Measurements from ENCODE around the gene PIK3C2G. TPM values are rescaled to one million over a fixed set of nuclear protein-coding genes. Genes with fewer than 3 reads are reported as not detected.

Gene PIK3C2G
- total and polyA plus RNA-seq, 10 of the 15 experiments (the other 5 are each of a cell fraction or from before 2014, with no cell fraction given) = not detected

DNA sequence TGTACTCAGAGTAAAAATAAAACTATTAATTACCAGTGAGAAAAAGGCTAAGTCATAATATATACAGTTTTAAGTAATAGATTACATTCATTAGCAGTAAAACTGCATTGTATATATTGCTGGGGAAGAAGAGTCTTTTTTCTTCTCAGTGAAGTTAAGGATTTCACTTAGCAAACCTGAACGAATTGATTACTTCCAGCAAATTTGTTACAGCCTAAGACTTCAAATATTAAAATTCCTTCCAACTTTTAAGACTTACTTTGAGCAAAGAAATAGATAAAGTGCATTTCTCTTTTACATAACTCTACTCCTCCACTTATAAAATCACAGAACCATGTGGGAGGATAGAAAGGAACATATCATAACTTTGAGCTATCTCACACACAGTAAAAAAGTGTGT lies 43.3 kb downstream of the PIK3C2G start:
- in situ Hi-C loops (cut with MboI) = no loop called here
- ATAC-seq = no peak
- Histone ChIP-seq H3K4me2 (ENCODE audit: control insufficient read depth, insufficient read depth) (no peak overlapping the region), H4K20me1 (ENCODE audit: control insufficient read depth, insufficient read depth) (no peaks in the 10 kb centered on the region), H3K4me1 (ENCODE audit: control insufficient read depth, insufficient read depth, low read length) (no peaks in the 10 kb centered on the region), H3K9ac (ENCODE audit: control insufficient read depth, insufficient read depth, low read length) (no peak overlapping the region), H2AFZ (ENCODE audit: control insufficient read depth, low read depth, low read length) (no peak overlapping the region), H3K27ac (ENCODE audit: control insufficient read depth, insufficient read depth) (no peak overlapping the region), H3K4me3 (no peak overlapping the region), H3K27me3 (replicated peaks in 1 of 2; ENCODE audit: control insufficient read depth in 2 of 2, insufficient read depth in 2 of 2, low read length in 1 of 2) (no peaks in the 10 kb centered on the region), H3K36me3 (ENCODE audit: control insufficient read depth in 2 of 2, insufficient read depth in 2 of 2, low read length in 1 of 2) (no peaks in the 10 kb centered on the region), H3K79me2 (ENCODE audit: control insufficient read depth, insufficient read depth, low read length) (no peaks in the 10 kb centered on the region), H3K9me3 (replicated peaks; ENCODE audit: control insufficient read depth, insufficient read depth, low read length) (no peaks in the 10 kb centered on the region)
- CTCF ChIA-PET = interaction anchor here (1.3 to 2.5 kb wide), 2 partner anchors 14 to 17 kb away, joined by 3 to 11 read pairs; no protein-coding TSS in a partner anchor
- no peak for FAIRE-seq
- POLR2A ChIA-PET = no interaction called here
- BruUV-seq (replicated peaks) = no TSS peak
- RAD21 ChIA-PET (ENCODE audit: unreplicated experiment) = no interaction called here
- TF ChIP-seq SP1 (IDR thresholded peaks at IDR 0.05; ENCODE audit: low read depth, low read length) (no peak), YY1 (IDR thresholded peaks at IDR 0.05; ENCODE audit: low read depth, low read length) (no peak), NR2F1 (conservative IDR thresholded peaks at IDR 0.05) (no peak)
- SMC1A ChIA-PET (ENCODE audit: uncharacterized antibody, unreplicated experiment) = interaction anchor here (1.2 to 1.4 kb wide), 2 partner anchors 11 to 28 kb away, joined by 3 to 4 read pairs; no protein-coding TSS in a partner anchor
- WGBS (ENCODE audit: insufficient coverage, insufficient replicate concordance, low lambda C conversion rate, missing lambda C conversion rate) = 0% methylated on average over 1 of the region's 1 CpG
- intact Hi-C loops (cut with micrococcal nuclease; ENCODE audit: unreplicated experiment) = no loop called here
- no peak for DNase-seq (ENCODE audit: low read depth, low spot score)

GRCh38 chr12:18306311-18306710 lies 45.0 kb downstream of the PIK3C2G start:
- no TSS peak for BruUV-seq (replicated peaks)
- 0% methylated on average over 1 of the region's 1 CpG for WGBS (ENCODE audit: insufficient coverage, insufficient replicate concordance, low lambda C conversion rate, missing lambda C conversion rate)
- Histone ChIP-seq H3K27ac (ENCODE audit: control insufficient read depth, insufficient read depth) (no peak overlapping the region), H3K4me2 (ENCODE audit: control insufficient read depth, insufficient read depth) (no peak overlapping the region), H4K20me1 (ENCODE audit: control insufficient read depth, insufficient read depth) (no peaks in the 10 kb centered on the region), H3K9me3 (replicated peaks; ENCODE audit: control insufficient read depth, insufficient read depth, low read length) (no peaks in the 10 kb centered on the region), H3K9ac (ENCODE audit: control insufficient read depth, insufficient read depth, low read length) (no peak overlapping the region), H2AFZ (ENCODE audit: control insufficient read depth, low read depth, low read length) (no peak overlapping the region), H3K4me1 (ENCODE audit: control insufficient read depth, insufficient read depth, low read length) (no peaks in the 10 kb centered on the region), H3K79me2 (ENCODE audit: control insufficient read depth, insufficient read depth, low read length) (no peaks in the 10 kb centered on the region), H3K4me3 (no peak overlapping the region), H3K27me3 (replicated peaks in 1 of 2; ENCODE audit: control insufficient read depth in 2 of 2, insufficient read depth in 2 of 2, low read length in 1 of 2) (no peaks in the 10 kb centered on the region), H3K36me3 (ENCODE audit: control insufficient read depth in 2 of 2, insufficient read depth in 2 of 2, low read length in 1 of 2) (no peaks in the 10 kb centered on the region)
- SMC1A ChIA-PET (ENCODE audit: uncharacterized antibody, unreplicated experiment) = interaction anchor here (0.9 to 1.2 kb wide), 2 partner anchors 12 to 13 kb away, joined by 3 to 4 read pairs; no protein-coding TSS in a partner anchor
- RAD21 ChIA-PET (ENCODE audit: unreplicated experiment) = no interaction called here
- TF ChIP-seq CBX5 (IDR thresholded peaks at IDR 0.05; ENCODE audit: low read depth) = no peak
- no peak for TF ChIP-seq ZNF24 (IDR thresholded peaks at IDR 0.05)
- TF ChIP-seq, protein P1, sequence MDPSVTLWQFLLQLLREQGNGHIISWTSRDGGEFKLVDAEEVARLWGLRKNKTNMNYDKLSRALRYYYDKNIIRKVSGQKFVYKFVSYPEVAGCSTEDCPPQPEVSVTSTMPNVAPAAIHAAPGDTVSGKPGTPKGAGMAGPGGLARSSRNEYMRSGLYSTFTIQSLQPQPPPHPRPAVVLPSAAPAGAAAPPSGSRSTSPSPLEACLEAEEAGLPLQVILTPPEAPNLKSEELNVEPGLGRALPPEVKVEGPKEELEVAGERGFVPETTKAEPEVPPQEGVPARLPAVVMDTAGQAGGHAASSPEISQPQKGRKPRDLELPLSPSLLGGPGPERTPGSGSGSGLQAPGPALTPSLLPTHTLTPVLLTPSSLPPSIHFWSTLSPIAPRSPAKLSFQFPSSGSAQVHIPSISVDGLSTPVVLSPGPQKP (IDR thresholded peaks at IDR 0.05; ENCODE audit: low read depth, low read length) = no peak
- TF ChIP-seq NFYA (IDR thresholded peaks at IDR 0.05; ENCODE audit: borderline replicate concordance, low read depth, low read length) = no peak
- TF ChIP-seq, protein P2, sequence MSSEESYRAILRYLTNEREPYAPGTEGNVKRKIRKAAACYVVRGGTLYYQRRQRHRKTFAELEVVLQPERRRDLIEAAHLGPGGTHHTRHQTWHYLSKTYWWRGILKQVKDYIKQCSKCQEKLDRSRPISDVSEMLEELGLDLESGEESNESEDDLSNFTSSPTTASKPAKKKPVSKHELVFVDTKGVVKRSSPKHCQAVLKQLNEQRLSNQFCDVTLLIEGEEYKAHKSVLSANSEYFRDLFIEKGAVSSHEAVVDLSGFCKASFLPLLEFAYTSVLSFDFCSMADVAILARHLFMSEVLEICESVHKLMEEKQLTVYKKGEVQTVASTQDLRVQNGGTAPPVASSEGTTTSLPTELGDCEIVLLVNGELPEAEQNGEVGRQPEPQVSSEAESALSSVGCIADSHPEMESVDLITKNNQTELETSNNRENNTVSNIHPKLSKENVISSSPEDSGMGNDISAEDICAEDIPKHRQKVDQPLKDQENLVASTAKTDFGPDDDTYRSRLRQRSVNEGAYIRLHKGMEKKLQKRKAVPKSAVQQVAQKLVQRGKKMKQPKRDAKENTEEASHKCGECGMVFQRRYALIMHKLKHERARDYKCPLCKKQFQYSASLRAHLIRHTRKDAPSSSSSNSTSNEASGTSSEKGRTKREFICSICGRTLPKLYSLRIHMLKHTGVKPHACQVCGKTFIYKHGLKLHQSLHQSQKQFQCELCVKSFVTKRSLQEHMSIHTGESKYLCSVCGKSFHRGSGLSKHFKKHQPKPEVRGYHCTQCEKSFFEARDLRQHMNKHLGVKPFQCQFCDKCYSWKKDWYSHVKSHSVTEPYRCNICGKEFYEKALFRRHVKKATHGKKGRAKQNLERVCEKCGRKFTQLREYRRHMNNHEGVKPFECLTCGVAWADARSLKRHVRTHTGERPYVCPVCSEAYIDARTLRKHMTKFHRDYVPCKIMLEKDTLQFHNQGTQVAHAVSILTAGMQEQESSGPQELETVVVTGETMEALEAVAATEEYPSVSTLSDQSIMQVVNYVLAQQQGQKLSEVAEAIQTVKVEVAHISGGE (CRISPR knock-in tag; IDR thresholded peaks at IDR 0.05) = no peak
- no peak for TF ChIP-seq CREM (IDR thresholded peaks at IDR 0.05; ENCODE audit: low read depth)
- TF ChIP-seq ZNF217 (IDR thresholded peaks at IDR 0.05) = no peak
- FAIRE-seq = no peak
- intact Hi-C loops (cut with micrococcal nuclease; ENCODE audit: unreplicated experiment) = no loop called here
- no peak for DNase-seq (ENCODE audit: low read depth, low spot score)
- no peak for ATAC-seq
- CTCF ChIA-PET = interaction anchor here (2.5 kb wide), 1 partner anchor 13 kb away, joined by 11 read pairs; no protein-coding TSS in a partner anchor
- POLR2A ChIA-PET = no interaction called here
- in situ Hi-C loops (cut with MboI) = no loop called here

Data from GM12878 (cell line).